B cell (primary cell): Measurements from ENCODE around the gene RREB1.

ENCODE experiments used
- EZH2 ChIP-seq: IDR thresholded peaks from 2 replicates; pipeline ENCODE4 v1.6.1; 2012; ENCODE audit warnings: borderline replicate concordance, low read depth, mild to moderate bottlenecking, moderate library complexity, low read length; ENCODE audit not compliant: insufficient read depth, poor library complexity, severe bottlenecking
- TF ChIP-seq, protein P1 (sequence below): fragments of 200-600 bp; IDR thresholded peaks from one replicate; pipeline ENCODE4 v1.8.0; 2022; ENCODE audit warnings: antibody characterized with exemption, mild to moderate bottlenecking

DNA sequence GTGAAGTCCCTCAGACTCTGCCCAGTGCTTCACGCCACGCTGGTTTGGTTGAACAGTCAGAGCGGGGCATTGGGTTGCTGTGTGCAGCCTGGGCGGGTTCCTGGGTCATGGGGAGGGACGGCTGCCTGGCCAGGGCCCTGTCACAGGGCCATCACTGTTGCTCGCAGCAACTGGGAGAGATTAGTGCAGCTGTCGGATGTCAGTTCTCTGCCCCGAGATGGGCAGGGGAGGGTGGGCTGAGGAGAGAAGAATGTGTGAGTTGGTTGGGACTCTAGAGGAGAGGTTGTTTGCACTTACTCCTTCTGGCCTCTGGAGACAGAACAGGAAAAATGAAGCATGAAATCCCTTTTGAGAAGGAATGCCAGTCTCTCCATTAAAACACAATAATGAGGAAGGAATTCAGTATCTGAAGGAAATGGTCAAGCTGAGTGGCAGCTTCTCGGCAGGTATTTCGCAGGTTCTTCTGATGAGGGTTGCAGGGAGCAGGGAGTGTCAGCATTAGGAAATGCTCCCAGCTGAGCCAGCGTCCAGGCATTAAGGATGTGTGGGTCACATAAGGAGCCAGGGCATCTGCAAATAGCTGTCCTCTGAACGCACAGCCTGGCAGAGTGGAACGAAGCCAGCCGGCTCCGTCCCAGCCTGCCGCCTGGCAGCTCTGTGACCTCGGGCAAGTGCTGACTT, 109.3 kb downstream of the RREB1 start:
- no peak for TF ChIP-seq EZH2
- TF ChIP-seq, protein P1, sequence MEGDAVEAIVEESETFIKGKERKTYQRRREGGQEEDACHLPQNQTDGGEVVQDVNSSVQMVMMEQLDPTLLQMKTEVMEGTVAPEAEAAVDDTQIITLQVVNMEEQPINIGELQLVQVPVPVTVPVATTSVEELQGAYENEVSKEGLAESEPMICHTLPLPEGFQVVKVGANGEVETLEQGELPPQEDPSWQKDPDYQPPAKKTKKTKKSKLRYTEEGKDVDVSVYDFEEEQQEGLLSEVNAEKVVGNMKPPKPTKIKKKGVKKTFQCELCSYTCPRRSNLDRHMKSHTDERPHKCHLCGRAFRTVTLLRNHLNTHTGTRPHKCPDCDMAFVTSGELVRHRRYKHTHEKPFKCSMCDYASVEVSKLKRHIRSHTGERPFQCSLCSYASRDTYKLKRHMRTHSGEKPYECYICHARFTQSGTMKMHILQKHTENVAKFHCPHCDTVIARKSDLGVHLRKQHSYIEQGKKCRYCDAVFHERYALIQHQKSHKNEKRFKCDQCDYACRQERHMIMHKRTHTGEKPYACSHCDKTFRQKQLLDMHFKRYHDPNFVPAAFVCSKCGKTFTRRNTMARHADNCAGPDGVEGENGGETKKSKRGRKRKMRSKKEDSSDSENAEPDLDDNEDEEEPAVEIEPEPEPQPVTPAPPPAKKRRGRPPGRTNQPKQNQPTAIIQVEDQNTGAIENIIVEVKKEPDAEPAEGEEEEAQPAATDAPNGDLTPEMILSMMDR, result no peak
